Left colon (tissue), 2 donors: ENCODE results near the gene MT1A. TPM values are rescaled to one million over a fixed set of nuclear protein-coding genes. Genes with fewer than 3 reads are reported as not detected.
"Not testable (repeated sequence)": the region's sequence is repeated elsewhere in the genome, so short reads cannot be mapped to it uniquely, and the experiment has no call there.

Experiments
- ATAC-seq: fragments of 200-7000 bp; cut with Tn5 transposase; one replicate; pipeline ENCODE4 v1.9.1; 2020; ENCODE audit warnings: mild to moderate bottlenecking, moderate library complexity
- DNase-seq, 2 donors: peaks; one replicate each; pipeline ENCODE4 v3.0.0-alpha.2; 2020
- intact Hi-C, 2 donors: fragments of 100-400 bp; cut with DNase I in 1 of 2; cut with micrococcal nuclease in 1 of 2; formaldehyde crosslinking; loops; one replicate each; pipeline versions ENCODE4 v1.11.2 to v1.14.0; 2022; cut with DNase I, micrococcal nuclease
- total RNA-seq, 2 donors: library from RNA; stranded (reverse); fragmentation: NEBNext Ultra II Directional; extraction: Animal tissue kit (Norgen Biotek cat#: 25700); gene quantifications; one replicate each; pipeline ENCODE4 v1.2.1, GENCODE V29; 2021
- donor health status: DM: no; HTN: no; CAD: no.
- donor health status: DM: yes; HTN: yes; CAD: no.

The MT1A gene
- total RNA-seq, 2 donors from 2014 or later: 4.7 to 5.1 TPM

GRCh38 chr16:56643833-56644232, 5.4 kb downstream of the MT1A start:
- intact Hi-C loops: no loop called here

GRCh38 chr16:56645311-56645710, 6.8 kb downstream of the MT1A start:
- ATAC-seq (no peak), DNase-seq (no peak)
- intact Hi-C loops: no loop called here

More at GRCh38 chr16:56643833-56644232, 5.4 kb downstream of the MT1A start:
- DNase-seq: no peak
- no peak for ATAC-seq

GRCh38 chr16:56645838-56646237, 7.4 kb downstream of the MT1A start:
- no peak for ATAC-seq
- DNase-seq: no peak
- intact Hi-C loops: no loop called here

DNA sequence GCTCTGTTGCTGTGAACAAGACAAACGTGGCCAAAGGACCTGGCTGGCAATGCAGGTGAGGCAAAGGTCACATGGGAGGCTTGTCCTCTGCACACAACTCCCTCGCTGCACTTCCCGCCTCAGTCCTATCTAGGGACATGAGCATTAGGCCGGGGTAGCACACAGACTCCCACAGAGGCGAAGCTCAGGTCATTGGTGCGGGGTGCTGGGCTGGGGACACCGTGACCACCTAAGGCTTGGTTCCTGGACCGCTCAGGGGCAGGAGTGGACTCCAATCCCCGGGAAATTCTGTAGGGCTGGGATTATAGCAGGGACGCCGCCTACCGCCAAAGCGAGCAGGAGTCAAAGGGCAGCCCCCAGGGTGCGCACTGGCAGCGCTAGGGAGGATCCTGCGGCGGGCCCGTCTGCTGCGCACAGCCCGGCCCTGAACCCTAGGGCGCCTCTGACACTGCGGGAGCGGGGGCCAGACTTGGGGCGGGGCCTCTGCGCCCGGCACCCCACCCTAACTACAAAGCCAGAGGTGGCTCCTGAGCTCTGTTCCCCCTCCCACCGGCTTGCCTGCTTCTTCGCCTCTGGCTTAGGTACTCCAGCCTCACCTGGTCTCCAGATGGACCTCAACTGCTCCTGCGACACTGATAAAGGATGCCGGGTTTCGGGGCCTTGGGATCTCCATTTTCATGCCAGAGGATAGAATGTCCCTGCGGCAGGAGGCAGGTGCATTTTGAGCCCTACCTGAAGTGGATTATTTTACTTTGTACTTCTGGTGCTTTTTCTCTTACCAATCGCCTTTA, 9.4 kb downstream of the MT1A start:
- DNase-seq: peak in 1 of 2 donors; percentile 74
- ATAC-seq: peak; percentile 68
- intact Hi-C loops: no loop called here

GRCh38 chr16:56649271-56649670, 10.8 kb downstream of the MT1A start:
- no peak for ATAC-seq
- intact Hi-C loops: no loop called here
- DNase-seq: no peak

GRCh38 chr16:56649820-56650219, 11.4 kb downstream of the MT1A start:
- peak; percentile 65 for ATAC-seq
- DNase-seq: no peak
- intact Hi-C loops: no loop called here

- ATAC-seq (no peak), DNase-seq (no peak)
- intact Hi-C loops: no loop called here
Observed at GRCh38 chr16:56651586-56651985, 13.1 kb downstream of the MT1A start, which contains the start of gene MT1B. Gene MT1B (plus strand): TSS chr16:56651886. CDS start chr16:56651954, 68 bp downstream.

GRCh38 chr16:56652600-56652999, 14.1 kb downstream of the MT1A start:
- ATAC-seq: no peak
- intact Hi-C loops: no loop called here
- no peak for DNase-seq

- DNase-seq (no peak), ATAC-seq (no peak)
- intact Hi-C loops: no loop called here
Observed at GRCh38 chr16:56653218-56653617, 14.8 kb downstream of the MT1A start.

DNA sequence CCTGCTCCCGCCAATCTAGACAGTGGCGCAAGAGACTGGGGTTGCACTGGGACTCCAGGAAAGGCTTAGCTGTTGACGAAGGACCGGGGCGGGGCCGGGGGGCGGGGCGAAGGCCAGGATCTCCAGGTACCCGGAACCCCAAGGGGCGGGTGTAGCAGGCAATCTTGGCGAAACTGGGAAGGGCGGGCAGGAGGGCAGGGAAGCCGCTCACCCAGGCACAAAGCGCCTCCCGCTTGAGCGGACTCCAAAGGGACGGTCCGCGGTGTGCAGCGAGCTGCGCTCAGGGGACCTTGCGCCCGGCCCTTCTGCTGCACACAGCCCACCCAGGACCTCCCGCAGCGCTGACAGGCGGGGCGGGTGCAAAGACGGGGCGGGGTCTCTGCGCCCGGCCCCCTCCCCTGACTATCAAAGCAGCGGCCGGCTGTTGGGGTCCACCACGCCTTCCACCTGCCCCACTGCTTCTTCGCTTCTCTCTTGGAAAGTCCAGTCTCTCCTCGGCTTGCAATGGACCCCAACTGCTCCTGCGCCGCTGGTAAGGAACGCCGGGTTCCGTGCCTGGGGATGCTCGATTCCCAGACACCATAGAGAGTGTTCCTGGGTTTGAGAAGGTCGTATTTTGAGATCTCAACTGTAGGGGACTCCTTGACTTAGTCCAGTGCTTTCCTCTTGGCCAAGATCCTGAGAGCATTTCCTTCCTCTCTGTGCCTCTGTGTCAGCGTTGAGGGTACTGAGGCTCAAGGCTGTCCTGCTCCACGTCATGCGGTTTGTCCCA, 19.3 kb downstream of the MT1A start, which contains the start of gene MT1F:
TSS of gene MT1F (plus strand) at position 405 of the 772 bp plus-strand sequence. CDS start at position 505, 100 bp downstream.
- peak; percentile 95 for ATAC-seq
- intact Hi-C loops: no loop called here
- DNase-seq: peak; percentile 96

- intact Hi-C loops: no loop called here
- ATAC-seq: peak; percentile 13
- DNase-seq: peak; percentile 43 to 54
Observed at GRCh38 chr16:56658327-56658875, 19.9 kb downstream of the MT1A start.

DNA sequence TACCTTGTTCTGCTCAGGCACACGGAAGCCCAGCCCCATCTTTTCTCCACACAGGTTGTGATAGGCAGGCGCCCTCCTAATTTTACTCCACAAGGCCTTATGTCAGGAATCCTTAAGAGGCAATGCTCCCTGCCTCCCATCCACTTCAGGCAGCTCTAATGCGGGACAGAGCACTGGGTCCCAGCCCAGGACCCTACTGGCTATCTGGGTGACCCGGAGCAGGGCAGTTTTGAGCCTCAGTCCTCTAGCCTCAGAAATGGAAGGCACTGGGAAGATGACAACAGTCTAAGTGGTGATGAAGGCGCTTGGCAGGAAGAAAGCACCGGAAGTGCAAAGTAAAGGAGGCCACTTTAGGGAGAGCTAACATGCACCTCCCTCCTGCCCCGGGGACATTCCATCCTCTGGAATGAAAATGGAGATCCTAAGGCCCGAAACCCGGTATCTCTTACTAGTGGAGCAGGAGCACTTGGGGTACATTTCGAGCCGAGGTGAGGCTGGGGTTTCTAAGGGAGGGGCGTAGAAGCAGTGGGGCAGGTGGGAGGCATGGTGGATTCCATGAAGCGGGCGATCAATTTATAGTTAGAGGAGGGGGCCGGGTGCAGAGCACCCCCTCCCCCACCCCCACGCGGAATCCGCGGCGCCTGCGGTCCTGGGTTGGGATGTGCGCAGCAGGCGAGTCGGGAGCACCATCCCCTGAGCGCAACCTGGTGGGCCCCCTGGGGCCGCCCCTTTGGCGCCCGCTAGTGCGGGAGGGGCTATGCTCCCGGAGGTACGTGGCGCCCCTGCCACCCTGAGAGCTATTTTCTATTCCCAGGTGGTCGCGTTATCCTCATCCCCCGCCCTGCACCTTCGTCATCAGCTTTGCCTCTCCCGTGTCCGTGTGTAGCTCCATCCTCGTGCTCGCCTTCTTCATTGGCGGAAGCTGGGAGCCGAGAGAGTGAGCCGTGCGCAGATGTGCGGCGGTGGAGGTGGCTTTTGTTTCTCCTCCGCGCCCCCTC, 24.2 kb downstream of the MT1A start:
- intact Hi-C loops: no loop called here
- DNase-seq (no peak), ATAC-seq (no peak)

DNA sequence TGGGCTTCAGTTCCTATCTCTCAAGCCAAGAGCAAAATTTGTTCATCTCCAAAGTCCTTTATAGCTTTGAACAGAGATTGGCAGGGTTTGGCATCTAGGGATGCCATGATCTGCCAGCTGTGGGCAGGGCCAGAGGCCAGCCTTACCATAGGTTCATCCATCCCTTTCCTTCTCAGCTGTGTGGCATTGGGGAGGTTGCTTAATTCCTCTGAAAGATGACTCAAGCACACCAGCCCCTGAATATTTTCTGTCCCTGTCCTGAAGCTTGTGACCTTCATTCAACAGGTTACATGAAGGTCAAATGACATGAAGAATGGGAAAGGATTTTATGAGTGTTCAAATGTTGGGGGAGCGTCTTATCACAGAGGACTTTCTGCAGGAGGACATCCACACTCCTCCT, 26.0 kb downstream of the MT1A start:
- ATAC-seq: no peak
- intact Hi-C loops: no loop called here
- DNase-seq: no peak

- ATAC-seq, DNase-seq, intact Hi-C loops: not testable (repeated sequence)
Observed at GRCh38 chr16:56665286-56666261, 27.1 kb downstream of the MT1A start.

DNA sequence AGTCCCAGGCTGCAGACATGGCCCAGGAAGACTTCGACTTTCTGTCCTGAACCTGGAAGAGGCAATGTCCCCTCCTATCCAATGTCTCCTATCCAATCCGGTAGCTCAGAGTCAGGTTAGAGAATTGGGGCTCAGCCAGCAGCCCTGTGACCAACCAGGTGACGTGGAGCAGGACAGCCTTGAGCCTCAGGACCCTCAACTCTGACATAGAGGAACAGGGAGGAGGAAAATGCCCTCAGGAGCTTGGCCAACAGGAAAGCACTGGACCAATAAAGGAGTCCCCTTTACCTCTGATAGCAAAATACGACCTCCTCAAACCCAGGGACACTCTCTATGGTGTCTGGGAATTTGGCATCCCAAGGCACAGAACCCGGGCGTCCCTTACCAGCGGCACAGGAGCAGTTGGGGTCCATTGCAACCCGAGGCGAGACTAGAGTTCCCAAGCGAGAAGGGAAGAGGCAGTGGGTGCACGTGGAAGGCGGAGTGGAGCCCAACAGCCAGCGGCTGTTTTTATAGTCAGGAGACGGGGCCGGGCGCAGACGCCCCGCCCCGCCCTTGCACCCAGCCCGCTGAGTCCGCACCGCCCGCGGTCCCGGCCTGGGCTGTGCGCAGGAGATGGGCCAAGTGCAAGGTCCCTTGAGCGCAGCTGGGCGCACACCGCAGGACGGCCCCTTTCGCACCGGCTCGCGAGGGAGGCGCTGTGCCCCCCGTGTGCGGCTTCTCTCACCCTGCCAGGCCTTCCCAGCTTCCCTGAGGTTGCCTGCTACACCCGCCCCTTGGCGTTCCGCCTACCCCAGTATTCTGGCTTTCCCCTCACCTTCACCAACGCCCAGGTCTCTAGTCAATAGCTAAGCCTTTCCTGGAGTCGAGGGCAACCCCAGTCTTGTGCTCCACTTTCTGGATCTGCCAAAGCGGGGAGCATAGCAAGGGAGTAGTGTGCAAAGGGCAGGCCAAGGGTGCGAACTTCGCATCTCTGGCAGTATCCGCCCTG, 29.4 kb downstream of the MT1A start, which contains the start of gene MT1G:
TSS of gene MT1G (minus strand) at position 485 of the 991 bp plus-strand sequence. CDS start at position 413, 72 bp downstream.
- intact Hi-C loops: no loop called here
- peak; percentile 91 for ATAC-seq
- peak; percentile 74 to 85 for DNase-seq
